Measurements from ENCODE around the gene PREP.

PREP gene

DNA sequence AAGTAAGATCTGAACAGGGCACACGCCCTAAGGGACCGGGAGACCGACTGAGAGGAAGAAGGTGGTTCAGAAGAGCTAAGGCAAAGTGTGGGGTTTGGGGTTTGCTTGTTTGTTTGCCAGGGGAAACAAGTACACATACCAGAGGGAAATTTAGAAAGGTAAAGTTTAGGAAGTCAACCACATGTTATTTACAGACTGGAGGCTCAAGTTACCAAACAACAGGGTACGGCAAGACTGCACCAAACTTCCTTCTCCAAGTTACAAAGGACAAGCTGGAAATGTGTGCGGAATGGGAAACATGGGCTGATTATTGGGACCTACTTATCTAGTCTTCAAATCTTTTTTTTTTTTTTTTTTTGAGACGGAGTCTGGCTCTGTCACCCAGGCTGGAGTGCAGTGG, 11.2 kb downstream of the PREP start:
- no peak for DNase-seq

DNA sequence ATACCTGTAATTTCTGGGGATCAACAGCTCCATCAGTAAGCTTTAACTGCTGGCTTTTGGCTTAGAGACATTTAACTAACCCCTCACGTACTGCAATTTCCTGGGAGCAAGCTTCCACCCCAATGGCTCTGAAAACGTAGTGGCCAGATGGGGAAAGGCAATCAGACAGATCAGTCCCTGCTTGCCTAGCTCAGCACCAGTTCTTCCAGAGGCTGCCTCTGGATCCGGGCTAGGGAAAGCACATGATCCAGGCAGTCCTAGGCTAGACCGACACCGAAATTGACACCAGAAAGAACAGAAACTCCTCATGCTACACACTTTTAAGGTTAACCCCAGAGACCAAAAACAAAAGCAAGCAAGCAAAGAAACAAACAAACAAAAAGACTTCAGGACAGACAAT, 13.3 kb downstream of the PREP start:
- no peak for DNase-seq

DNA sequence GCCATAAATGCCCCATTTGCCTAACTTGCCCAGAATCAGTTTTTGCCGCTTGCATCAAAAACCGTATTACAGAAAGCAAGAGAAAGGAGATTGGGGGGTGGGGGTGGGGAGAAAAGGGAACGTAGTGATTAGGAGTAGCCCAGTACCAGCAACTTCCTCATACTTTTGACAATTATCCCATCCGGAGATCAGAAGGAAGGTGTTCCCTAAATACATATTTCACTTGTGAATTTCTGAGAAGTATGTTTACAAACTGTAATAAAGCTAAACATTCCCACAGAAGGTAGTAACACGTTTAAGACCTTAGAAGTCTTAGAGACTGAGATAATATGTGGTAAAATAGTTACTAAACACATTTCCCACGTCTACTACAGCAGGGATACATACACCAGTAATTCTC, 14.5 kb downstream of the PREP start:
- no peak for DNase-seq

DNA sequence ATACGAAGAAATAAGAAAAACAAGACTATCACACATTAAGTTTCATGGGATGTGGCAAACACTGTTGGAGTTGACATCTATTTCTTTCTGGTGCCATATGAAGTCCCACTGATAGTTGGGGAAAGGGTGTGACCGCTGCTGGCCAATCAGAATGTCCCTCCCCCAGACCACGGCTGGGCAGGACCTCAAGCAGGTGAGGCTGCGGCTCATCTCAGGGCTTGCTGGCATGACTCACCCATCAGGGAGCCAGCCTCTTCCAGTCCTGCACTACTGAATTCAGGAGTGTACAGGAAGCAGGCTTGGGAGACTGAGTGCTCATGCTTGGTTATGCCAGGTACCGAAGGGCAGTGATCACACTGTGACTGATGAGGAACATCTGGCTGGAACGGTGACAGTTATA, 18.9 kb downstream of the PREP start:
- DNase-seq: no peak

DNA sequence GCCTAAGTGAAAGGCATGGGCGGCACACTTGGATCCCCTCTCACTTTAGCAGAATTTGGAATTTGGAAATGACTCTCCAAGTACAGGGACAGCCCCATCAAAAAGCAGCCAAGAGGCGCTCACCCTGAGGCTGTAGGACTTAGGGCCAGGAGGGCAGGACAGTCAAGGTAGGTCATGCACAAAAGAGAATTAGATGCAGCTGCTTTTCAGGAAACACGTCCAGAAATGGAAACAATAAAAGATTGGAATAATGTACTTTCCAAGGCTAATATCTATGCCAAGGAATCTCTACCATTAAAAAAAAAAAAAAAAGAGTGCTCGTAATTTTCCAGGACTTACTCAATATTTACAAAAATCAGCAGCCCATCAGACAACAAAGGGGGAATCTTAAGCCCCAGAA, 19.9 kb downstream of the PREP start:
- DNase-seq: no peak

DNA sequence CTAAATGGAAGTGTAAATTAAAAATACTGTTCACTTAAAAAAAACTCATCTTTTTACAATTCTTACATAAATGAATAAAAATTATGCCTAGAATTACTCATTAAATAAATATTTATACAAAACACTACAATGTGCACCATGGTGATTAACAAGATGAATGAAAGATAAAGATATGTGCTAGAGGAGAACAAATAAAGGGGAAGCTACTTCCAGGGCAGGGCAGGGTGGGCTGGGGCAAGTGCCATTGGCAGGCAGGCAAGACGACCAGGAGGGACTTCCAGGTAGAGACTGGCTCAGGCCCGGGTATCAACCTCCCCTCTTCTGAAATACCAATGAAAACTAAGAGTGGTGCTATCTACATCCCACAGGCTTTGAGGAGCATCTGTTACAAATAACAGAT, 20.4 kb downstream of the PREP start:
- DNase-seq: no peak

DNA sequence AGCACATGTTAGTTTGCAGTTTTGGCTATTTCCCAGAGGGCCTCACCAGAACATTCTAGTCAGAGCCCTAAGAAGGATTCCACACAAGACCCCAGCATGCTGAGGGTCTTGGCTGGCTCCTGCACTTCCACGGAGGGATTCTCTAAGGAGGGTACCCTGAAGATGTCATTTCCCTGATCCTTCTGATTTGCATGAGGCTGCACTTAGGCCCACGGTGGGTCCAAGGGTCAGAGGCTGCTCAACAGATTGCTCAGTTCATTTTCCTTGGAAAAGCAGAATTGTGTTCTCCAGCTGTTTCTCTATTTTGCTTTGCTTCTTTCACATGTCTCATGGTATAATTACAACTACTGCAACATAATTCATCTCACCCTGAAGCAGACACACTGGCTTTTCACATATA, 22.2 kb downstream of the PREP start:
- DNase-seq: no peak

DNA sequence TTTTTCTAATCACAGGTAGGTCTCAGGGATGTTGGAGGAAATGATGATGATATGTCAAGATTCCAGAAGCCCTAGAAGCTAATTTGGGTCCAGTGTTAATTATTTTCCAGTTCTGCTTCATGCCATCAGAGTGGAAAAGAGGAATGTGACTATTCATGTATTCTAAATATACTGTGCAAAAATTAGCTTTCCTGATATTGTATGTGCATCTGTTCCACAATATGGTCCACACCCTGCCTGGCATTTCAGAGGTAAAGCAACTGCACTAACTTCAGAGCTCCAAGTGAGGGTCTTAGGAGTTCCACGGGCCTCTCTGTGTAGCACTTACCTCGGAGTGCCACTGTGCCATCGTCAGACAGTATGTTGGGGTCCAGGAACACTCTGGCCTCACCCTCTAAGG, 27.1 kb downstream of the PREP start:
- no peak for DNase-seq

DNA sequence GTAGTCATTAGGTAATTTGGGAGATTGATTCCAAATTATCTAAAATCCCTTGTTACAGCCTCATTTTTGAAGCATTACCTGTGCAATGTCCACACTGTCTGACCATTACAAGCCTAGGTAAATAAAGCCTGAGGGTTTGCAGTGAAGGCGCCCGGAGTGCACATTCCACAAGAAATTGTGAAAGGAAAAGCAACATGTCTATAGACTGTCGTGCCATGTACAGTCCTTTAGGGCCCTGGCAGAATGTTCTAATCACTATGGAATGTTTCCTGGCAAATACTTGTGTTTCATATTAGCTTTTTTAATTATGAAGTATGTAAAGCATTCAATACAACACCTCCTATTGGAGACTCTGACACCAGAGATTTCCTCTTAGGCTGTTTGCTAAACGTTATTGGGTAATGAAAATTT, 28.9 kb downstream of the PREP start:
- no peak for DNase-seq

DNA sequence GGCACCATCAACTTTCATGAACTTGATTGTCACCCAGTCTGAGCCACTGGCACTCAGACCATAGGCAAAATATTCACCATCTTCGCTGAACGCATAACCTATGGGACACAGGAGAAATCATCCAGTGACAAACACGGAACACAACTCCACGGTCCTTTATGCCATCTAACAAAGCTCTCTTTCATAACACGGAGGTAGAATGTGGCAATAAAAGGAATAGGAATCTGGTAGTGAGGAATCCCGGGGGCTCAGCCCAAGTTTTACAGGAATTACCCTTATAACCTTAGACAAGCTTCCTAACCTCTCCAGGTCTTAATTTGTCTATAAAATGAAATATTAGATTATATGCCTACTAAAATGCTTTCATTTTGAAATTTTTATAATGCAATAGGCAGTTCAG, 29.4 kb downstream of the PREP start:
- no peak for DNase-seq

DNA sequence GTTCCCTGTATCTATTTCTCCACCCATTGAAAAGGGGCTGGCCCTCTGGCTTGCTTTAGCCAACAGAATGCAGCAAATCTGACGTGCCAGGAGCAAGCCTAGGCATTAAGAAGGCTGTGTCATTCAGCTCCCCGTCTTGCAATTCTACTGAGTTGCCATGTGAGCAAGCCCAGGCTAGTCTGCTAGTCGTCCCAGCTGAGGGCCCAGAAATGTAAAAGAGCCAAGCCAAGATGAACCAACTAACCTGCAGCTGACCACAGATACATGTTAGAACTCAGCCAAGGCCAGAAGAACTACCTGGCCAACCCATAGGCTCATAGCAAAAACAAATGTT, 30.1 kb downstream of the PREP start:
- DNase-seq: no peak

DNA sequence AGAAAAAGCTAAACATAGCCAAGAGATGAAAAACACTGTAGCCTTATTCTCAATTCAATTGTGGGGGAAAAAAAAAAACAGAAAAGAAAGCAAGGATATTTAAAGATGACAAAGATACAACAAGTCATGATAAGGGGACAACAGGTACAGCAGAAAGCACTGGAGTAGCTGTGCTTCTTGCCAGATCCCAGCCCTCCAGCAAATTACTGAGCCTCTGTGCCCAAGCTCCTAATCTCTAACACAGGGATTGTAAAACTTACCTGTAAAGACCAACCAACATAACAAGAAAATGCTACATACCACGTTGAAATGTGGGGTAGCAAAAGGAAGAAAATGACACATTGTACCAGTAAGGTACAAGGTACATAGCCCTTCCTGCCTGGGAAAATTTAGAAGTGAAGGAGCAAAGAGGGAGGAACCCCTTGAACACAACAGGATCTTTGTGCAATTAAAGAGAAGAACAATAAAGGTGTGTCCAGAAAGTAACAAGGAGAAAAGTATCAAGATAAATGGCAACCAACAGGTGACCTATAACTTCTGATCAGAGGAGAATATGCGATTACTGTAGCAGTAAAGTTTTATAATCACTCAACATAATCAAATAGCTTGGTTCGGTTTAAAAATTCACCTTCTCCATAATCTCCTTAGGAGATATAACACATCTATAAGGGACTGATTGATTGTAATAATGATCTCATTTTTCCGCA, 30.6 kb downstream of the PREP start:
- DNase-seq: no peak

DNA sequence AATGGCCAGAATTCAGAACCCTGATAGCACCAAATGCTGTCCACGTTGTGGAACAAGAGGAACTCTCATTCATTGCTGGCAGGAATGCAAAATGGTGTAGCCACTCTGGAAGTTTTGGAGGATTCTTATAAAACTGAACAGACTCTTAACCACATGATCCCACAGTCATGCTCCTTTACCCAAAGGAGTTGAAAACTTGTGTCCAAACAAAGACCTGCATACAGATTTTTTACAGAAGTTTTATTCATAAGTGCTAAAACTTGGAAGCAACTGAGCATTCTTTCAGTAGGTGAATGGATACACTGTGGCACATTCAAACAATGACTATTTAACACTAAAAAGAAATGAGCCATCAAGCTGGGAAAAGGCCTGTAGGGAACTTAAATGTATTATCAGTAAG, 32.5 kb downstream of the PREP start:
- no peak for DNase-seq

DNA sequence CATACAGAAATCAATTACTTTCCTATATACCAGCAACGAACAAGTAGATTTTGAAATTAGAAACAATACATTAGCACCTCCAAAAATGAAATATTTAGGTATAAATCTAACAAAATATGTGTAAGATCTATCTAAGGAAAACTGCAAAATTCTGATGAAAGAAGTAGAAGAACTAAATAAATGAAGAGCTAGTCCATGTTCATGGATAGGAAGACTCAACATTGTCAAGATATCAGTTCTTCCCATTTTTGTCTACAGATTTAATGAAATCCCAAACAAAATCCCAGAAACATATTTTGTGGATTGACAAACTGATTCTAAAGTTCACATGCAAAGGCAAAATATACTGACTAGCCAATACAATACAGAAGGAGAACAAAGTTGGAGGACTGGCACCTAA, 33.7 kb downstream of the PREP start:
- DNase-seq: no peak

DNA sequence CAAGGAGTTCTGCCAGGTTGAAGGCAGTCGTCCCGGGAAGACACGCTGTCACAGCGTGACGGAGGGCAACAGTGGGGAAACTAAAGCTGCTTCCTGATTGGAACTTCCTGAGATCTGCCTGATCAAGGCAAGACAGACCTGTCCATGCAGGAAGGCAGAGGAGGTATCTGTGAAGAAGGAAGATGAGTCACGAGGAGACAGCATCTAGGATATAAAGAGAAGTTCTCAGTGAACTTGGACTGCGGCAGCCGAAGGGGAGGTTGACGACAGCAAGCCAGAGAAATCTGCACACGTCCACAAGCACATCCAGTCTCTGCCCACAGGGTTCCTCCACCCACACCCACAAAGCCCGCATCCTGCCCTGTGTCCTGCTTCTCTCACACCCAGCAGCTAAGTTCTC, 38.6 kb downstream of the PREP start:
- no peak for DNase-seq

DNA sequence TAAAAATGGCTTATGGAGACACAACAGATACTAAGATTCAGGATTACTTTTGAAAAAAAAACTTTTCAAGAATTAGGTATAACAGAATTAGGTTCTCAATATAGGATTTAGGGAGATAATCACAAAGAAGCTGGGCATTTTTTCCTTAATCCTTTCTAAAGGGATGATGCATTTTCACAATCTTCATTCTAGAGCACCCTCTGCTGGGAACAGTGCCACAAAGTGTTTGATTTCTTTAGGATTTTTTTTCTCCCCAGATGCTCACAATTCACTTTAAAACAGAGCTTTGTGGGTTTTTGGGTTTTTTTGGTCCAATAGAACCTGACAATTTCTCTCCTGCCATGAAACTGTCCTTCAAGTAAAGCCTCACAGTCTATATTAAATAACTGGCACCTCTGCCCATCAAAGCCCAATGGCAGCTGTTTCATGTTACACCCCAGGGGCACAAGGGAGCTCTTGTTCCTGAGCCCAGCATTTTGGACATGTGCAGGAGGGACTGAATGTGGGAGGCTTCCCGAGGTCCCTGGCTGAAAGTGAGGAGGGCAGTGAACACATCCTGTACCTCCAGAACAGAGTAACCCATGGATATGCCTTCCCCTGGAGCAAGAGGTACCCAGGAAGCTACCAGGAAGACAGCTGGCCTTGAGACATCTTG, 39.7 kb downstream of the PREP start:
- no peak for DNase-seq

DNA sequence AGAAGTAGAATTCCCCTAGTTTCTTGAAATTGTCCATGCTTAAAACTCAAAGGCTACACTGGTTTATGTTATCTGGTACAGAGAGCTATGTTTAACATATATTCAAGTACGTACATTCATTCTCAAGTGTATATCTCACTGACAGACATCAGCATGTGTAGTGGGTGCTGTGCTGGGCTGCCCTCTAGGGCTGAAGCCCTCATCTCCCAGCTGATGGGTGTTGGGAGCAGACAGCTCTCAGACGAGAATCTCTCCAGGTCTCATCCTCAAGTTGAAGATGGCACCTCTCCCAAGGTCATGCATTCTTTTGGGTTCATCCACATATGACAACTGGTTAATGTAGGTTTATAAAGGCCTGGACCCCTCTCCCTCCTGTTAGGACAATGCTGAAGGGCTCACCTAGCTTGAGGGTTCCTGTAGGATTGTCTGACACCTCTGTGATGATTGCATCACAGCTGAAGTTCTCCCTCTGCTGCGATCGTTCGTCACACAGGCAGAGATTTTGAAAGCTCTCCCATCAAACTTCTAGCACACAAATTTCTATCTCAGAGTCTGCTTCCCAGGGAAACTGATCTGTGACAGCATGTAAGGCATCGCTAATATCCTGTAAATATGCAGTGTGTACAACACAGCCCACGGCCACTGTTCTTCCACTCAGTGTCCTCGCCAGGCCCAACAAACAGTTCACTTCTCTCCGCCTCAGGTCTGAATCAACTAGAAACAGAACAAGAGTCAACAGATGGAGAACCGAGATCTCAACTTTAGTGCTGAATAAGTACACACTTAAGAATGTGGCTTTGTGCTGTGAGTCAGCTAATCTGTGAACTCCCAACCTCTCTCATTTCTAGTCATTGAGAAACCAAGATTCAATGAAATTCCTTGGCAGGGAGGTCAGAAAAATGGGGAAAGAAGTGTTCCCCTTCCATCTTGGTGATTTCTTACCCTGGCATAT, 43.2 kb downstream of the PREP start:
- DNase-seq: no peak

DNA sequence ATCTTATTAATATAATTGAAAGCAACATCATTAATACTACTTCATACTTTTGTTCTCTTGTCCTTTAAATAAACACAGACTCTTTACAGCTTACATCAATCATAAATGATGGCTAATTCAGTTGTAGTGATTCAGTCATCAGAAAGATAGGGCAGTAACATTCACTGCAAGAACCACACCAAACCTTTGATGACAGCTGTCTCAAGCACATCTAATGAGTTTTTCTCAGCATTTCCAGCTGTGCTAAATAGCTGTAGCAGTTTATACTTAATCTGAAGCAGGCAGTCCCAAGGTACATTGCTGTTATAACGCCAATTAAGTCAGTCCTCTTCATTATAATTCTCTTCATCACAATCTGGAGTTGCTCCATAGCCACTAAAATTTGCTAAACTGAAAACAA, 45.7 kb downstream of the PREP start:
- no peak for DNase-seq

DNA sequence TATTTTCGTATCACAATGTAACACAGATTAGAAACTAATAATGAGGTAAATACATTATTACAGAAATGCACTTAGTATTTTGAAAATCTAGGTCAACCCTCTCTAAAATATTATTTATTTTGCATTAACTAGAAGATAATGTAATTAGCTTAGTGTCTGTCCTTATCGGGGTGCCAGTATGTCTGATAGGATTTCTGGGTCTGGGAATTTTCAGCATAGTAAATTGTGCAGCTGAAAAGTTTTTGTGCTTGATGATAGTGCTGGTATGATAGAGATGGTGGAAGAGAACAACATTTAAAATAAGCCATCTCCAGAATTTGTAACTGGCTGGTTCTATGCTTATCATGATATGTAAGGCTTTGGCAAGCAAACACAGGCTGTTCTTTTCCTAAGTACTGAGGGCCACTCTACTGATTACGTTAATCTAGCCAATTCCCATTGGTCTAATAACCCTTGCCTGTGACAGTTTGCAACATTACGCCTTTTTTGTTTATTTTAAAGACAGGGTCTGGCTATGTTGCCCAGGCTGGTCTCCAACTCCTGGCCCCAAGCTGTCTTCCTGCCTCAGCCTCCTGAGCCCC, 50.8 kb downstream of the PREP start:
- DNase-seq: no peak

DNA sequence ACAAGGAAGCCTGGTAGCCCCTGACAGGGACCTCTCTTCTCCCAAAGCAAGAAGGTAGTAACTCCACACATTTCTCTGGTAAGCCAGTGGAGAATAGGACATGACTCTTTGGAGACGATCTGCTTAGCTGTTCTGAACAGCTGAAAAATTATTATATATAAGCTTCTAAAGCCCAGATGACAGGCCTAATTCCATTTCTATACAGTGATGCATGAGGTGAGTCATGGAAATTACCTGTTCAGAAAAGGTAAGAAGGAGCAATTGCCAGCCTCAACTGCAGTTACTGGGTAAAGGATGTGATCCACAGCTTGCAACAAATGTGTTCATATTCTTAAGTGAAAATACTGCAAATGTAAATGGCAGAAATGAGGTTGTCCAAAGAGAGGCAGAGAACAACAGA, 54.0 kb downstream of the PREP start:
- DNase-seq: no peak

DNA sequence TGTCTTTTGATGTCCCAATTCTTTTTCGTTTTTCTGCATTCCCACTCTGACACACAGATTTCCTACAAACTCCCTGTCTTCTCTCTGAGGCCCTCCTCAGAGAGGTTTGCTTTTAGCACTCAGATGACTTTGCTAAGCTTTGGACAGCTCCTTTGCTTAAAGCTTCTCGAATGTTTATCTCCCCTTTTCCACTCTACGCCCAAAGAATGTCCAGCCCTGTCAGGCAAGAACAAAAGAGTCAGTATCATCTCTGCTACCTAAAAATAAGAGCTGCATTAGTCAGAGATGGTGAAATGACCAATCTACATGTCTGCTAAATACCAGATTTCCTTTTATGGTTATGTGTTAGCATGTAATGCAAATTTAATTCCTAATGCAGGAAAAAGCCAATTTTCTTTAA, 56.8 kb downstream of the PREP start:
- no peak for DNase-seq

DNA sequence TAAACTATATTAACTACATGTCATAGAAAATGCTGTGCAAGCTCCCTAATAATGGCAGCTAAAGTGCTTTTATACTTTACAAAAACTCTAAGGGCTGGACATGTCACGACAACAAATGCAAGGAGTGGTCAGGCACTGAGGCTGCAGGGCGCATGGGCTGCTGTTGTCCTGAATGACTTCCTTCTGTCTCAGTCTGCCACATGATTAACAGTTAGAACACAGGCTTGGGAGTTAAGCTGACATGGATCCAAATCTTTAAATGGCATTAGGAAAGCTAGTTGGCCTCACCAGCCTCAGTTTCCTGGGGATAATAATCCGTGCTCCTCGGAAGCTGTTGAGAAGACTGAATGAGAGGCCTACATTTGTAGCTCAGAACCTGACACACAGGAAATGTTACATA, 57.4 kb downstream of the PREP start:
- no peak for DNase-seq

DNA sequence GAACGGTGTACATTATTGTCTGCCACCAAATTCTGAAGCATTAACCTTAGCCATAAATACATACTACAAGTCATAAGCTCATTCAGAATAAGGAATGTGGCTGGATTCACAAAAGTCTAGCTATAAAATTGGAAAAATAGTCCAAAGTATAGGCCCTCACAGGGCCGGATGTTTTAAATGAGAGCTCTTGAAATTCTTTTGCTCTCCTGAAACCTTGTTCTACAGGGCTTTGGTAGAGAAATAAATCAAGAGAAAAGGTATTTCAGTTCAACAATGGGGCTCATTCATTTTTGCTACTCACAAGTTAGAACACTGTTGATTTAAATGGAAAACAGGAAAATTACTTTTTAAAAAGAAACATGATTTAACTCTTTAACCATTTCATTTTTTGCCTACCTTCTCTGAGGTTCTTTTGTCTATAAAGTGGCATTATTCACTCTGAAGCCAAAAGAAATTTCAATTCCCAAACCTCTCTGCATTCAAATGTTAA, 58.0 kb downstream of the PREP start:
- DNase-seq: no peak

Data from activated CD4-positive, alpha-beta T cell treated with anti-CD3 and anti-CD28 coated beads, Interleukin-2, amount 50 U/mL, for 1 hour (primary cell).